Upper lobe of right lung (tissue), 1 donor: ENCODE measurements around the gene NT5DC4. TPM values are rescaled to one million over a fixed set of nuclear protein-coding genes. Genes with fewer than 3 reads are reported as not detected.

Experiments used
- ATAC-seq: fragments of 200-7000 bp; cut with Tn5 transposase; one replicate; pipeline ENCODE4 v1.9.1; 2020; ENCODE audit warnings: mild to moderate bottlenecking, moderate library complexity
- DNase-seq: peaks from one replicate; pipeline ENCODE4 v3.0.0-alpha.2; 2020
- H3K27ac ChIP-seq: fragments of 200-600 bp; one replicate; pipeline ENCODE4 v1.8.0; 2022
- H3K27me3 ChIP-seq: fragments of 200-600 bp; one replicate; pipeline ENCODE4 v1.8.0; 2022; ENCODE audit warnings: mild to moderate bottlenecking
- H3K36me3 ChIP-seq: fragments of 200-600 bp; one replicate; pipeline ENCODE4 v1.8.0; 2022
- H3K4me1 ChIP-seq: fragments of 200-600 bp; one replicate; pipeline ENCODE4 v1.8.0; 2022
- H3K4me3 ChIP-seq: fragments of 200-600 bp; one replicate; pipeline ENCODE4 v1.8.0; 2022; ENCODE audit warnings: mild to moderate bottlenecking
- H3K9me3 ChIP-seq: fragments of 200-600 bp; one replicate; pipeline ENCODE4 v1.8.0; 2022
- CTCF ChIP-seq: fragments of 200-600 bp; IDR thresholded peaks from one replicate; pipeline ENCODE4 v1.8.0; 2022; ENCODE audit warnings: antibody characterized with exemption
- intact Hi-C: fragments of 100-400 bp; cut with DNase I; formaldehyde crosslinking; loops from one replicate; pipeline ENCODE4 v1.11.0; 2022
- total RNA-seq: library from RNA; stranded (reverse); fragmentation: NEBNext Ultra II Directional; extraction: Animal tissue kit (Norgen Biotek cat#: 25700); gene quantifications from one replicate; pipeline ENCODE4 v1.2.1, GENCODE V29; 2021
- donor health status: DM: no; HTN: yes; CAD: no; lungs with severe emphysema.

NT5DC4 gene
- total RNA-seq, 1 donor from 2014 or later = not detected

DNA sequence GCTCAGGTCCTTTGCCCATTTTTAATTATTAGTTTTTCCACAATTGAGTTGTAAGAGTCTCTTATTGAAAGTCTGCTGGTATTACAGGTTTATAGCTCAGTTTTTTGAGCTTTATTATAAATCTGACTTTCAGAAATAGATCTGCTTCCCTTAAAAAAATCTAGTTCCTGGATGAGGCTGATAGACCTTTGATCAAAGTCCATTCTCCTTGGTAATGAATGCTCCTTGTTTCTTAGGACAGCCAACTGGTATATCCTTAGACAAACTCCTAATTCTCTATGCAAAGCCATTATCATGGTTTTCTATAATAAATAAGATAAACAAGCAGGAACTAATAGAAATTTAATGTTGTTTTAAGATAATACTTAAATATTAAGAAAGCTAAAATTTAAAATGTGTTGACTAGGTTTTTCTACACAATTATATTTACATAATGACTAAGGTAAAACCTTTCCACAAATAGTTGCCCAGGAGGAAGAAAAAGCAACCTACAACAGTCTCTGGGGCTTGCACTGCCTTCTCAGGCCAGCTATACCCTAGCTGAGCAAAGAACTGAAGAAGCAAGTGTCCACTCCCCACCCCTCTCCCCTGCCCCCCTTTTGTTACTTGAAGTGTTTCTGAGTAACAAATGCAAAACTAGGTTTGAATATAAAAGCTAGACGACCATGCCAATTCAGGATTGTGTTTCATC lies 16.9 kb downstream of the NT5DC4 start:
- H3K27ac ChIP-seq = no peak overlapping the region
- H3K27me3 ChIP-seq = no peaks in the 10 kb centered on the region
- no peaks in the 10 kb centered on the region for H3K4me1 ChIP-seq
- intact Hi-C loops = no loop called here
- DNase-seq = no peak
- no peak overlapping the region for H3K4me3 ChIP-seq
- no peaks in the 10 kb centered on the region for H3K36me3 ChIP-seq
- TF ChIP-seq CTCF = no peak
- no peak for ATAC-seq
- no peaks in the 10 kb centered on the region for H3K9me3 ChIP-seq

- H3K27ac ChIP-seq = no peak overlapping the region
- H3K4me1 ChIP-seq = no peaks in the 10 kb centered on the region
- no peaks in the 10 kb centered on the region for H3K9me3 ChIP-seq
- intact Hi-C loops = no loop called here
- DNase-seq = no peak
- ATAC-seq = no peak
- H3K36me3 ChIP-seq = no peaks in the 10 kb centered on the region
- no peak for TF ChIP-seq CTCF
- no peak overlapping the region for H3K4me3 ChIP-seq
- no peaks in the 10 kb centered on the region for H3K27me3 ChIP-seq
These were observed 19.7 kb downstream of the NT5DC4 start for GRCh38 chr2:112740527-112740926.

DNA sequence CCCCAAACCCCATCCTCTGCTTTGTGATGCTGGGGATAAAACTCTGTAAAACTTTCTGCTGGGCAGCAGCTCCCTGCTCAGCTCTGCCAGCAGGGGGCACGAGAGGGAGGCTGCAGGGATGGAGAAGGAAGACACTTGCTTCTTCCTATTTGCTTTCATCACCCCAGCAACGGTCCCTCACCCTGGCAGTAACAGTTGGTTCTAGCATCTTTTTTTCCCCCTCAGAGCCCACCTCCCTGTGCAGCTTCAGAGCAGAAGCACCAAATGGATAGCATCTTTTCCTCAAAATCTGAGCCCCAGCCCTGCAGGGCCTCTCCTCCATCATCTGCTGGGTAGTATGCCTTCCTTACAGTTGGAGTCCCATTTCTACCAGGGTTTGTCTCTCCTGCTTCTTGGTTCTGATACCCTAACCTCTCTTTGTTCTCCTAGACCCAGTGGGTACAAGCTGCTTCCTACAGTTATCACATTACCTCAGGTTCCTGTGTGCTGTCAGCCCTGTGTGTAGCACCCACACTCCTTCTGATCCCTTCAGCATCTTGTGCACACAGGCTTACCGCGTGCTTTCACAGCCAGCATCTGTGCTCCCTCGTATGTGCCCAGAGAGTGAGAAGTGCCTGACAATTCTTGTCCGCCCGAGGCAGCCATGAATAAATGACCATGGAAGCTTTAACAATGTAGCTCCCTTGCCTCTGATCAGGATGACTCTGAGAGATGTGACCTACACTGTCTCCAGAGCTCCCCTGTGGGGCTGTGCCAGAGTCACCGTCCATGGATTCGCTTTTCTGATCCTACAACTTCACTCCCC lies 29.1 kb downstream of the NT5DC4 start:
- H3K27ac ChIP-seq = no peak overlapping the region
- DNase-seq (peak; percentile 89), ATAC-seq (peak; percentile 96)
- intact Hi-C loops = no loop called here
- H3K27me3 ChIP-seq = no peaks in the 10 kb centered on the region
- H3K36me3 ChIP-seq = no peaks in the 10 kb centered on the region
- no peaks in the 10 kb centered on the region for H3K4me1 ChIP-seq
- no peaks in the 10 kb centered on the region for H3K9me3 ChIP-seq
- TF ChIP-seq CTCF = peak; percentile 93
- H3K4me3 ChIP-seq = no peak overlapping the region

DNA sequence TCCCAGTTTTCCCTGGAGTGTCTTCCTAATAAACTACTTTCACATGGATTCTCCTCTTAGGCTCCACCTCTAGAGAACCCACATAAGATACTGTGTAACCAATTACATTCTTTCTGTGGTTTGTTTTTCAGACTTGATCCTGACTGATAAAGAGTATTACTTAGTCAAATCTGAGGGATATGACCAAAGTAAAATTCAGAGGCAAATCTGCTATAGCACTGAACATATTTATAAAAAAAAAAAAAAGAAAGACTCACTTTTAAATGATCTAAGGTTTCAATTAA lies 29.7 kb downstream of the NT5DC4 start:
- DNase-seq (no peak), ATAC-seq (no peak)
- H3K27me3 ChIP-seq = no peaks in the 10 kb centered on the region
- intact Hi-C loops = no loop called here
- no peak overlapping the region for H3K4me3 ChIP-seq
- no peaks in the 10 kb centered on the region for H3K4me1 ChIP-seq
- H3K9me3 ChIP-seq = no peaks in the 10 kb centered on the region
- no peak overlapping the region for H3K27ac ChIP-seq
- no peak for TF ChIP-seq CTCF
- no peaks in the 10 kb centered on the region for H3K36me3 ChIP-seq

- DNase-seq (no peak), ATAC-seq (no peak)
- Histone ChIP-seq H3K9me3 (no peaks in the 10 kb centered on the region), H3K4me3 (no peak overlapping the region), H3K4me1 (no peaks in the 10 kb centered on the region), H3K36me3 (no peaks in the 10 kb centered on the region), H3K27me3 (no peaks in the 10 kb centered on the region), H3K27ac (no peak overlapping the region)
- TF ChIP-seq CTCF = no peak
- intact Hi-C loops = no loop called here
These were observed 30.8 kb downstream of the NT5DC4 start for GRCh38 chr2:112751451-112752197.
